Kasumi-1 (cell line): ENCODE results near the gene NKX3-2.
A peak's percentile ranks its signal among the peaks of the same experiment; 100 is the strongest.

Experiments
- DNase-seq, 2 experiments: peaks; one replicate each; lab custom pipeline; 2025; lab: John Stamatoyannopoulos, UW

Gene NKX3-2

DNA sequence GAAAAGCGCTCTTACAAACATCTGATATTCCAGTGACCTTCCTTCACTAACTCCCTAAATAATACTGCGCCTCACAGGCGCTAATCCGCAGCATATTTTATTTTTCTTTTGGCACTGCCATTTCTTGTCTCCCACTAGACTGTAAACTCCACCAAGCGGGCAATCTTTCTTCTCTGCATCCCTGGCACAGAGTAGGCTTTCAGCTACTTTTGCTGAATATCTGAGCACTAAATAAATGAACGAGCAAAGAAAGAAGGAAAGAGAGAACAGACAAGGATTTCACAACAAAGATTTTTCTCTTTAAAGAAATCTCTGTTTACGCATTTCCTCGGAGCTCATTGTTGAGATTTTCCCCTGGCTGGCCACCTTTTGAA is 12.7 kb downstream of the NKX3-2 start:
- DNase-seq: no peak

DNA sequence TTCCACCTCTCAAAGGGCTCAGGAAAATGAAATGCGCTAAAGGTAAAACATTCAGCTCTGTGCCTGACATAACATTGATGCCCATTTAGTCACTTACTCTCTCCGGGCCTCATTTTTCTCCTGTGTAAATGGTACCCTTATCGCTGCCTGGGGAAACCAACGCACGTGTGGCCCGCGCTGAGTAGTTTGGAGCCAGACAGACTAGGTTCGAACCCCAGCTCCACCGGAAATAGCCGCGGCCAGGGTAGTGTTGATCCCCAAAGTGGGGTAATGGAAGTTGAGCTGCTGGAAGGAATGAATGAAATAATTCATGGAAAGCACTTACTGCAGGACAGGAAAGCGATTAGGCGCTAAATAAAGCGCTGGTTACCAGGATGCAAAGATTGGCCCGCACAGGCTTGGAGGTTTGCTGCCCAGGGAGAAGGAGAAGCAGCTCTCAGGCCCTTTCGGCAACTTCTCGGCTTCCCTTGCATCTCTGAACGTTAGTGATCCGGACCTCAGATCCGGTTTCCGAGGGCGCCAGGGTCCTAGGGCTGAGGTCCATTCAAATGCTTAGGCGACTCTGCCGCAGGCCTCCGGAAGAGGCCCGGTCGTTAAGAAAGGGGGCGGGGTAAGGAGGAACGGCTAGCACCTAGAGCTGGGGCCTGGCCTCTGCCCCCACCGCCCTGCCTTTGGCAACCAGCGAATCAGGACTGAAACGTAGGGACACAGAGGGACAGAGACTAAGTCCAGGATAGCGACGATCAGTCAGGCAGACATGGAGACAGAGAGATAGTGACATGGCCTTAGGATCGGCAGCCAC is 13.3 kb downstream of the NKX3-2 start:
- DNase-seq: no peak

DNA sequence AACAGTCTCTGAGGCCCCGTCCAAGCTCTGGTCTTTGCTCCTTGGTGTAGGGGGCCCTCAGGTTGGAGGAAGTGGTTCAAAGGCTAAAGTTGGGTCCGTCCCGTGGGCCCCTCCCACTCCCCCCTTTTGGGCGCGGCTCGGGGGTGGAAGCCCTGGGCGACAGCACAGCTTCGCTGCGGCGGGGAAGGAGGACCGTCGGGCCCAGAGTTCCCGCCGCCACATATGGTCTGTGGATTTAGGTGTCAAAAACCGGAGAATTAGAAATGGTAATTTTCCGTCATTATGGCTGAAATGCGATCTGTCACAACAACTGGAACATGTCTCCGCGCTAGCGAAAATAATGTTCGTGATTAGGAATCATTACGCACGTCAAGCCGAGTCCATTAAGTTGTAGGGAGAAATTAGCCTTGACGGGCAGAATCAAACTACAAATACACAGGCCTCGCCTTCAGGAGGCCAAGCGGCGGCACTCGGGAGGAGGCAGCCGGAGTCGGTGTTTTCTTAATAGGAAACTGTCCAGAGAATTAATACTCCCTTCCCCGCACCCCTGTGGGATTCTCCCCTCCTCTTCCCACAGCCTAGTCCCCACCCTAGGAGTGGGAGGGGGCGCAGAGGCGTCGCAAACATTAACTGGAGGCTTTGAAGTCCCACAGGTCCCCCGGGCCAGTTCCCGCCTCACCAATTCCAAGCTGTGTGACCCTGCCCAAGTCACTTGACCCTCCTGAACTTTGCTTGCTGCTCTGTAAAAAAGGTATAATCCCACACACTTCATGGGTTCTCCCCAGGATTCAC is 15.0 kb downstream of the NKX3-2 start:
- DNase-seq: no peak

DNA sequence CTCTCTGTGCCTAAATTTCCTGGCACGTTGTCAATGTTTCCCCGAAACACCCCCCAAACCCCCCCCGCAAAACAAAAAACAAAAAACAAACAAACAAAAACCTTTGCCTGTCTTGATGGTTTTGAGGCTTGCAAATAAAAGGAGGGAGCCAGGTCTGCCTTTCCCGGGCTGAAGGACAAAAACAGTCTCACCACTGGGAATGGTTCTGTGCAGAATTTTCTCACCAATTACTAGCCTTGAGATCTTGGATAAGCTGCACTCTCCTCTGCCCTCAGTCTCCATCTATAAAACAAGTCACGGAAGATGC is 15.5 kb downstream of the NKX3-2 start:
- DNase-seq: no peak

DNA sequence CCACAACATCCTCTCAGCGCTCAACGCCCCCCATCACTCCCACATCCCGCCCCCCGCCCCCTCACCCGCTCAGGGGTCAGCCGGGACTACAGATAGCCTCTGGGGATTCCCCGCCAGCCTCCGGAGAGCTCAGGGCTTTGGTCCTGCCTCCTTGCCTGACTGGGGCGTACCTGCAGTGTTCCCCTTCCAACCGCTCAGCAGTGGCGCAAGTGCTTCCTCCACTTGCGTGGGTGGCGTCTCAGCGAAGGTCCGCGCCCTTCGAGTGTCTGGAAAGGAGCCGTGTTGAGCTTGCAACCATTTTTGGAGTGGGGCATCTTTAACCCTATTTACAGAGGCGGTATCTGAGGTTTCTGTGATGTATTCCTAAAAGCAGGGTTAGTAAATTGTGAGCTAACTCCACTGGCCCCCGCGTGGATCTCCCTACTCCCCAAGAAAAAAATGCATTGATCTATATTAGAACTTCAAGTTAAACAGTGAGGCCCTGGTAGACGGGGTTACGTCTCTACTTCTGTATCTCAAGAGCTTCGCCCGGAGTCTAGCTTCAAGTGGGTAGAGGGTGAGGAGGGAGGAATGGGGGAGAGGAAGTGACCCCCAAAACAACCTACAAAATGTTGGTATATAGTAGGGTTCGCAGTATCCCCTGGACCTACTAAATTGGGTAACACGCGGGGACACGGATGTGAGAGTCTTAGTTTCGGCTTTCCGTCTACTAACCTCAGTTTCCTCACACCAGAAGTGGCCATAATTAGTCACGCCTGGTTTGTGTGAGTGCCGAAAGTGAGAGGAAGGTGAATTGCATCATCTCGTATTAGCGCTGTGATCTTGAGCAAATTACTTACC is 16.1 kb downstream of the NKX3-2 start:
- DNase-seq: peak; percentile 21 to 31

DNA sequence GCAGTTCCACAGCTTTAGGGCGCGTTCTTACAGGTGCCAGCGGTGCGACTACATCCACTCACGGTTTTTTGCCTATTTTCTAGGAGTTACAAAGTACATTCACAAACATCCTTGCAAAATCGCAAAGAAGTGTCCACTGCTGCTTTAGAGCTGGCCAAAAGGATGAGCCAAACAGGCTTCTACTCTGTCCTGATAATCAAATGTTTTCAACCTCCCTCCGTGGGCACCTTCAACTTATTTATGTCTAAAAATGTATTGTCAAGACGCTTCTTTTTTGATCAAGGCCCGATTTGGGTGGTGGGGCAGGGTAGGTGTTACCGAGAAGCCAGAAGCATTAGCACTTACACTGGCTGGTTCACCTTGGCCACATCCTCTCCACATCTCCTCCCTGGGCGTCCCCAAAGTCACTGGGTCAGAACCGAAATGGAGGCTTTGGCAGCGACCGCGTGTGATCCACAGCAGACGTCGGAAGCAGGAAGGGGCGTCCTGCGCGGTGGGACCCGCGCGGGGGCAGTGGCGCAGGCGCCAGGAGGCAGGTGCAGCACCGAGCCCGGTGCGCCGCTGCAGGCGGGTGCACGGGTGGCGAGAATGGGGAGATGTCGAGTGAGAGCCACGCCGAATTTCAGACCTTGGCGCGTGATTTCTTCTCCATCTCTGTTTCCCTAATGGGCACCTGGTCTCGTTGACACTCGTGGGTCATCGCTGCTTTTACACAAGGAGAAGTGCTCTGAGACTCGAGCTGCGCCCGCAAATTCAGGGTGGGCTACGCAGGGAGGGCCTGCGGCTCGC is 16.9 kb downstream of the NKX3-2 start:
- no peak for DNase-seq

DNA sequence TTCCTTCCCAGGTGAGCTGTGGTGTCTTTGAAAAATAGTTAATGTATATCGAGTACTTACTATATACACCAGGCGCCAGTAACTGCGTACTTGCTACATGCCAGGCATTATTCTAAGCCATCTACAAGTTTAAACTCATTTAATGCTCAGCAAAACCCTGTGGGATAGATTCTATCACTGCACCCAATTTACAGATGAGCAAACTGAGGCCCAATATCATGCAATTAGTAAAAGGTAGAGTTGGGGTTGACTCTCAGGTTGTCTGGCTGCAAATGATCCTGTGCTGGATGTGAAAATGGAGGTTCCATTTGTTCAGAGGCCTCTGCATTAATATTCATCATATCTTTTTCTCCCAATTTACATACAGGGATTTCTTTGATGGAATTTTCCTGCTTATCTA is 17.6 kb downstream of the NKX3-2 start:
- no peak for DNase-seq

DNA sequence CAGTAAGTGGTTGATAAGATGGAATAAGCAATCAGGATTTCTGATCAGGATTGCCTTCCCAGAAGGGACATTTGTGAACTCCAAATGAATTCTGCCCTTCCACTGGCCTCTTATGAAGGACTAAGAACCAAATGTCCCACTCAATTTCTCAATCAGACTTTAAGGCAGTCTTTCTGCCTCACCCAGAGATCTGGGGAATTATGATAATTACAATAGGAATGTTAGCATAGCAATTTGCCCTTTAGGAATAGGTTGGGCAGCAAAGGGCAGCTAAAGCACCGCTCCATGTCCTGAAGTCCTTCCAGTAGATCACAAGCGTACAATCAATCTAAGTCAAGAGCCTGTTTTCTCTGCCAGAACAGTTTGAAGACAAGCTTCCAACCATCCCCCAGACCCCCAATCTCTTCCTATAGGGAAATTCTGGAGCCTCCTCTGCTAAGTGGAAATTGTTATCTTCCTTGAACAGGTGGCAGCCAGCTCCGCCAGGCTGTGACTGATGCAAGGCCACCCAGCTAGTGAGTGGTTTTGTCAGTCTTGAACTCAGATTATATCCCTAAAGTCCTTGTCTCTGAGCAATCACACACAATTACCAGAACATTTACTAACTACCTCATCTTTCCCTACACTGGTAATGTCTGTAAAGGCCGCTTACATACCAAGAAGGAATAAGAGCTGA is 18.6 kb downstream of the NKX3-2 start:
- no peak for DNase-seq

DNA sequence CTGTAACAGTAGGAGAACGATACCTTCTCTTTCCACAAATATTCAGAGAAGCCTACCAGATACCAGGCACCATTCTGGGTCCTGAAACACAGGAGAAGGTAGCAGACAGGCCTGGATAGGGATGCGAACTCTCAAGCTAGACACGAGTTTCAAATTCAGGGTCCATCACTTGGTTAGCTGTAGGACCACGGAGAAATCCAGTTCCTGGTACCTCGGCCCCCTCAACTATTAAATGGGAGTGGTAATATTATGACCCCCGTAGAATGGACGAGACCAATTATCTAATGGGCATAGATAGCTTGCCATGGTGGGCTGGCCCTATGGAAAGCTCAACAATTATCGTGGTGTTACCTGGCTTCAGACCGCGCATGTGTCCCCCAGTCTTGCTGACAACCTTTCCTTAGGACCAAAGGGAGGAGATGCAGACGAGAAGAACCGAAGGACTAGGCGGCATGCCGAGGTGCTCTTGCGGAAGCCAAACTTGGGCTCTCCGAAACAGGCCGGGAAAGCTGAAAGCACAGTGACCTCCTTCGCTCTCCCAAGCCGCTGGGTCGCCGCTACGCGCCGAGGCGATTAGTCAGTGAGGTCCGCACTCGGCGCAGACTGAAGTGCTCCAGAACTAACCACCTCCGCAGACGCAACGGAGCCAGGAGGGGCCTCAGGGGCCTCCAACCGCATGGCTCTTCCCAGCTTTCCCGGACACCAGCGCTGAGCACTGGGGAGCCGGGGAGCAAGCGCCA is 19.6 kb downstream of the NKX3-2 start:
- no peak for DNase-seq

DNA sequence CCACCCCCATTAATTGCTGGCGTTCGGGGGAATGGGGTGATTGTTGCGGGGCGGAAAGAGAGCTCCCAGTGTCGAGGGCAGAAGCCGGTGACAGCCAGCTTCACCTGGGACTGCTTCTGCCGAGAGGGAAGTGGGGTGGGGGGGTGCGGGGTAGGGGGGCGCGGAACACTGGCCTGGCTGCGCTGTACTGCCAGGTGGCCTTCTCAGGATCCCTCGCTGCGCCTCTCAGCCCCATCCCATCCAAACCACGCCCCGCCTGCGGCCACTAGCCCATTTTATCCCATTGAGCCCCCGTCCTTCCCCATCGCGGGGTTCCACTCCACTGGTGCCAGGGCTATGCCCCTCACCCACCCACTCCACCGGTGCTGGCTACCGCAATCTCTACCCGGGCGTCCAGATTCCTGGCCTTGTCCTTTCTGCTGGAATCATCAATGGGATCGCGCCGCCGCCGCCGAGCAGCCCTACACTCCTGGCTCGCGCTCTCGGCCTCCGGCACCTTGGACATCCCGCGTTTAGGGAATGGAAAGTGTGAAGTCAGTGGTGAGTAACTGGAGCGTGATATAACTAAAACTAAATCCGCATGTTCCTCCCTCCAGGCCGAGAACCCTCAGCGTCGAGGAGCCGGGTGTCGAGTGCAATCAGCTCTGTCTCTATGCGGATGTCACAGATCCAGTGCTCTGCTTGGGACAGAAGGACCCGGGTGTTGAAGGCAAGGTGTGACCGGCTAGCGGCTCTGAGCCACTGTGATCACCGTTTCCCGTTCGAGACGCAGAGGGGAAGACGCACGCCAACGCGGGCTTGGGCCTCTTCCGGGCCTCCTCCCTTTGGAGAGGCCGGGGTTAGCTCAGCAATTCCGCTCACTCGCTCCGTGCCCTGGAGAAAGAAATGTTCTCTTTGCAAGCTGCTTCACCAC is 20.5 kb downstream of the NKX3-2 start:
- no peak for DNase-seq

DNA sequence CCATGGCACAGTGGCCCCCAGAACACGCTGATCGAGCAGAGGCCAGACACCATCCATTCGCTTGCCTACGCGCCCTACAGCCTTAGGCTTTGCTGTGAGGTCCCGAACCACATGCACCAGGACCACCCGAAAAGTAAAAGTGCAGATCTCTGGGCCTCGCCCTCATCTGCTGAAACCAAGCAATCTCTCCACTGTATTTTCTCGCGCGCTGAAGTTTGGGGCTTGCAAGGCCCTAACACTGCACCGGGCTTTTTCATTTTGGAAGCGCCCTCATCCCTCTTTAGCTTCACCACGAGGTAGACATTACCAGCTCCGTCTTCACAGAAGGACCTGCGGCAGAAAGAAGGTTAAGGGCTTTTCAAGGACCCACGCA is 21.2 kb downstream of the NKX3-2 start:
- DNase-seq: no peak

DNA sequence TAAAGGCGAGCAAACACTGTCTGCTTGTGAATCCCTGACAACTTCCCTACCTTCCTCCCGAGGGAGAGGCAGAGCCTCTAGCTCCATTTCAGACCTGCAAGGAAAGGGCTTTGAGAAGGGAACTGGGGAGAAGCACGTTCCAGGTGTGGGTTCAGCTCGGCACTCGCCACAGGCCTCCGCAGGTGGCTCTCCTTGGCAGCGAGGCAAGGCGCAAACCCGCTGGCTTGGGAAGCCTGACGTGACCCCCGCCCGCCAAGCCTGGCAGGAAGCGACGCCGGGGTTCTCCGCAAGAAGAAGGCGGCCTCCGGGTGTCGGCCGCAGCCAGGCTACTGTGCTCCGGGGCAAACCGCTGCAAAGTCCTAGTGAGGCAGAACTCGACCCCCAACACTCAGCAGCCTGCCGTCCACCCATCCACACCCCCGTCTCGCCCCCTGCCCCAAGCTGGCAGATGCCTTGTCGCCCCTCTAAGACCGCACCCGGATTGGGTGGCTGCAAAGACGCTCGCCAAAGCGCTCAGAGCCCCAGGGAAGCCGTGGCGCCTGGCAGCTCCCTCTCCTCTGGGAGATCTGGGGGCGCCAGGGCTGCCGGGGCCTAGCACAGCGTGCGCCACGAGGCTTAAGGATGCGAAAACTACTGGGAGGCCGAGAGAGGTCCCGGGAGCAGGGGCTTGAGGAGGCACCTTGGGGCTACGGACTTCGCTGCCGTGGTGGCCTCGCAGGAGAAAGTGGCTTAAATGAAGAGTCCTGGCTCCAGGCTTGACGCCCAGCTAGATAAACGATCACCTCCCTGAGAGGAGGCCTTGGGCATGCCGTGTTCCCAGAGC is 21.8 kb downstream of the NKX3-2 start:
- no peak for DNase-seq

DNA sequence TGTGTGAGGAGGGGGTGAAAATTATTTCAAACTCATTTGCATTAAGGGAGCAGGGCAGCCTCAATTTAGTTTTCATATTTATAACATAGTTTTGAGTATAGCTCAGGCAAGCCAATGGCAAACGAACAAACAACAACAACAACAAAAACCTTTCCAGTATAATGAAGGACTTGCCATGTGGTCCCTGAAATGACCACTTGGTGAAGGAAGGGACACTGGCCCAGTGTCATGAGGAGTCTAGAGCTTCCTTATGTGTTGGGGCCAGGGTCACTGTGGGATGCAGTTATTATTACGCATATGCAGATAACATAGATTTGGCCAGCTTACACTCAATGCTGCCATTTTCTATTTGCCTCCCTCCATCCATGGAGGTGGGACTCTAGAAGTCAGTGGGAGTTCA is 23.3 kb downstream of the NKX3-2 start:
- no peak for DNase-seq

DNA sequence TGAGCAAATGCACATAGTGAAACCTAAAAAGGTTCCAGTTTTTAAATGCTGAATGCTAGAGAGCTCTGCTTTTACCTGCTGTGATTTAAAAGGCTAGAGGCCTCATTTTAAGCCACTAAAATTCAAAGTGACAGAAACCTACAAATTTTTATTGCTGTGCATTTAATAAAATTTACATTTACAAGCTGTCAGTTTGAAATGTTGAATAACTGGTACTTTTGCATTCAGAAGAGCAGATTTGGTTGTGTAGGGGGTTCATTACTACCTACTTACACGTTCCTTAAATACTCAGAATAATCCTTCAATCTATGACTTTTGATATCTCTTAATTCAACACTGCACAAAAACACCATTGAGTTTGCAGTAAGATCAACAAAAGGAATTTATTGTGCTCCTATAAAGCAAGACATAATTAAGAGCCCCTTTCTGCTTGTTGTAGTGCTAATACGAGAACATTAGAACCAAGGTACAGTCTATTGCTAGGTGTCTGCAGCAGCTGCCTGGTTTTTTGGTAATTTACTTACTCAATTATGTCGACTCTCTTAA is 27.9 kb downstream of the NKX3-2 start:
- no peak for DNase-seq

DNA sequence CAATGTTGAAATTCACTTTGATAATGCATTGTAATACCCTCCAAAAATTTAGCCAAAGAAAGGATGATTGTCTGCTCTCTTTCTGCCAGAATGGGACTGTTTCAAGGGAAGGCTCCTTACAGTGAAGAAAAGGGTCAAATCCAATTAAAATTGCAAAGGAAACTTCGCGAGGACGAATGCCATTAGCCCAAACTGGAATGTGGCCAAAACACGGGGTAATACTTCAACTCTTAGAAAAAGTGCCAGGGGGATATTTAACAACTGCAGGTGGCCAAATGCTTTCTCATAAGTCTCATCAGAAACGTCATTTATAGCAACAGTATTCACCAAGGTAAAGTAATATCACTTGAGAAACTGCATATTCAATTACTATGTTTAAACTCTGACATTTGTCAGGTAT is 29.0 kb downstream of the NKX3-2 start:
- DNase-seq: no peak

DNA sequence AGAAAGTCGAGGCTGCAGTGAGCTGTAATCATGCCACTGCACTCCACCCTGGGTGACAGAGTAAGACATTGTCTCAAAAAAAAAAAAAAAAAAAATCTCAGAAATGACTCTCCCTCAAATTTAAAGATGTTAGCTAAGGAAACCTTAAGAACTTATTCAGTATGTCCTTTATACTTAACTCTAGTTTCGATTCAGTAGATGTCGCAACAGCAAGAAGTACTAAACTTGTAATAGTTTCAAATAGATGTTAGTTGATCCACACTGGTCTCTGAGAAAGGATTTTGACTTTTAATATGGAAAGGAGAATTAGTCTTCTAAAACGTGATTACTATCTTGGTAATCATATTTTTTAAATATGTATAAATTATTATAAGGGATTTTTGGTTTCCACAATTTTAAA is 29.6 kb downstream of the NKX3-2 start:
- no peak for DNase-seq

DNA sequence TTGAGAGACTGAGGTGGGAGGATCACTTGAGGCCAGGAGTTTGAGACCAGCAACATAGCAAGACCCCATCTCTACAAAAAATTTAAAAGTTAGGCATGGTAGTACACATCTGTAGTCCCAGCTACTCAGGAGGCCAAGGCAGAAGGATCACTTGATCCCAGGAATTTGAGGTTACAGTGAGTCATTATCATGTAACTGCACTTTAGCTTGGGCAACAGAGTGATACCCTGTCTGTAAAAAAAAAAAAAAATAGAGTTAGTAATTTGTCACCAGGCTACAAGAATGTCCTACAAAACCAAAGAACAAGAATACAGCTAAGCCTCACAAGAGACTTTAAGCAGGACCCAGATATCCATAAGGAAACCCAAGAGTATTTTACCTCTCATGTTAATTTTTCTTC is 33.2 kb downstream of the NKX3-2 start:
- no peak for DNase-seq

DNA sequence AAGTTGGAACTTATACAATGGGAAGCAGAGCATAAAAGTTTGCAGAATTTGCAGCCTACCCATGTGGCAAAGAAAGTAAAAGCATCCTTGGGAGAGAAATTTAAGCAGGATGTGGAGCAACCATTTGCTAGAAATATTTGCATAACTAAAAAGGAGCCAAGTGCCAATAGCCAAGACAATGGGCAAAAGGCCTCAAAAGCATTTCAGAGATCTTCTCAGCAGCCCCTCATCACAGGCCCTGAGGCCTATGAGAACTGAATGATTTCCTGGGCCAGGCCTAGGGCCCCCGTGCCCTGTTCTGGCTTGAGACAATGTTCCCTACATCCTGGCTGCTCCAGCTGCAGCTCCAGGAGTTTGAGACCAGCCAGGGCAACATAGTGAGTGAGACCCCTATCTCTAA is 34.9 kb downstream of the NKX3-2 start:
- no peak for DNase-seq

DNA sequence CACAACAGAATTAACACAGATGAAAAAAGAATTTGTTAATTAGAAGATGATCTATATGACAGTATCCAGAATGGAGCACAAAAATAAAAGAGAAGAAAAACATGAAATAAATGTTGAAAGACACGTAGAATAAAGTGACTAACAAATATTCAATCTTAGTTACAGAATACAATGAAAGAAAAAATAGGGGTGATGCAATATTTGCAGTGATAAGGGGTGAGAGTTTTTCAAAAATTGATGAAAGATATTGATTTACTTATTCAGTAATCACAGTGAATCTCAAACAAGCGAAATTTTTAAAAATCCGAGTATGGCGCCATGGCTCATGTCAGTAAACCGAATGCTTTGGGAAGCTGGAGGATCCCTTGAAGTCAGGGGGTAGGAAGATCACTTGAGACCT is 39.9 kb downstream of the NKX3-2 start:
- DNase-seq: no peak
